Neural crest cell (in vitro differentiated cells): Measurements from ENCODE around the gene SMAD9. TPM values are rescaled to one million over a fixed set of nuclear protein-coding genes. Genes with fewer than 3 reads are reported as not detected.

Experiments used
- total RNA-seq: library from RNA; stranded (reverse); gene quantifications from 2 replicates; pipeline ENCODE4 v1.2.1, GENCODE V29; 2021

The SMAD9 gene
- total RNA-seq, 1 donor from 2014 or later, result 2.2 TPM

Other genes with a start within 250 kb of the SMAD9 start
- 0.09 TPM in 1 of 2 replicates, not detected in the other for gene SERTM1, start 246.2 kb downstream of the SMAD9 start, total RNA-seq
- 13.9 and 17.1 TPM in 2 replicates for gene RFXAP, start 101.0 kb downstream of the SMAD9 start, total RNA-seq
- gene ALG5, start 79.1 kb upstream of the SMAD9 start, total RNA-seq, result 31.1 and 32.3 TPM in 2 replicates
- gene EXOSC8, start 80.5 kb upstream of the SMAD9 start, total RNA-seq, result 107 and 116 TPM in 2 replicates
- 86.5 and 87.3 TPM in 2 replicates for gene SUPT20H, start 139.4 kb upstream of the SMAD9 start, total RNA-seq
- not detected in 2 replicates for gene CSNK1A1L, start 185.4 kb upstream of the SMAD9 start, total RNA-seq